ENCODE measurements around the gene PTPRD. TPM values are rescaled to one million over a fixed set of nuclear protein-coding genes. Genes with fewer than 3 reads are reported as not detected.
A peak's percentile ranks its signal among the peaks of the same experiment; 100 is the strongest.

The PTPRD gene
- total RNA-seq, 1 experiment from 2014 or later: 32.5 TPM

DNA sequence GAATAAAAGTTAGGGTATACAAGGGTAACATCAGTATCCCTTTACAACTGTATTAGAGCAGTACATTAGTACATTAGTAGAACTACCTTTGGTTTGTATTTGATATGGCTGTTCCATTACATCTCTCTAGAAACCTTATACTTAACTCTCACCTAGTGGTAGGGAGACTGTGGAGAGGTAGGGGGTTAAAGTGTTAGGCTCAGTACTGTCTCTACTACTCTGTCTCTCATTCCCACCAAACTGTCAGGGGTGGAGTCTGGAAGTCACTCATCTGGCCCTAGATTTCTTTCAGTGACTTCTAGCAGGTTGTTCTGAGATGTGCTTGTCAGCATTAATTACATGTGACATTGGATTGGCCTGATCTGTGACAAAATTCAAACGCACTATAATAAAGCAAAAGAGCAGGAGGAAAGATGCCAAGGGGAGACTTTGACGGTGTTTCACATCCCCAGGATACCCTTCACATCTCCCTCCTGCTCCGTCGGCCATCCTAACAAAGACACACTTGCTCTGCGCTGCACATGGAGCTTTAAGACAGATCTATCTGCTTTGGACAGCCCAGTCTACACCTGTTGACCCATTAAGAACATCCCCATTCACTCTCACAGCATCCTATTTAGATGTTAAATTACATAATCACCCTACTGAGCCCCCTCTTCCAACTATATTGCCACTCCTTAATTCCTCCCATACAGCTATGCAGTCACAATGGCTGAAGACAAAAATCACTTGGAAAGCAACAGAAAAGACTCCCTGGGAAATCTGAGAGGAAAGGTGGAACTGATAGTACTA is 1770.2 kb downstream of the PTPRD start:
- Histone ChIP-seq H4K8ac (replicated peaks; ENCODE audit: insufficient read length, low read depth, low read length) (no peak overlapping the region), H3K27me3 (ENCODE audit: insufficient read depth, low read length) (no peaks in the 10 kb centered on the region), H2BK120ac (ENCODE audit: low read depth, low read length, poor library complexity, severe bottlenecking) (no peak overlapping the region), H3K79me1 (ENCODE audit: insufficient read depth, low read depth, low read length, poor library complexity, severe bottlenecking) (no peaks in the 10 kb centered on the region), H2BK5ac (ENCODE audit: insufficient read length, low read length) (no peak overlapping the region), H2BK15ac (ENCODE audit: low read depth, low read length) (no peak overlapping the region), H3K18ac (ENCODE audit: insufficient read length, low read depth, low read length) (no peak overlapping the region), H3K4me2 (ENCODE audit: insufficient read depth, insufficient read length, low read length) (no peak overlapping the region), H2AK5ac (ENCODE audit: insufficient read length, low read length) (no peak overlapping the region), H4K91ac (ENCODE audit: insufficient read length, low read depth, low read length) (no peak overlapping the region), H4K5ac (ENCODE audit: insufficient read length, low read depth, low read length) (no peak overlapping the region), H3T11ph (ENCODE audit: low read length) (no peak overlapping the region), H2BK20ac (ENCODE audit: low read depth, low read length, poor library complexity, severe bottlenecking) (no peak overlapping the region), H3K9ac (ENCODE audit: extremely low read depth, insufficient read length, low read length) (no peak overlapping the region), H3K79me2 (ENCODE audit: insufficient read depth, low read length) (no peaks in the 10 kb centered on the region), H3K4ac (ENCODE audit: low read depth, low read length) (no peak overlapping the region), H3K56ac (ENCODE audit: insufficient read length, low read depth, low read length) (no peak overlapping the region), H3K9me3 (ENCODE audit: control insufficient read depth, low read depth, low read length) (no peaks in the 10 kb centered on the region), H3K14ac (ENCODE audit: insufficient read depth, low read length) (no peak overlapping the region), H2AFZ (ENCODE audit: low read length) (no peak overlapping the region), H4K20me1 (ENCODE audit: control insufficient read depth, insufficient read depth, insufficient read length) (no peaks in the 10 kb centered on the region), H3K23ac (ENCODE audit: insufficient read length, low read depth, low read length) (no peak overlapping the region), H3K27ac (ENCODE audit: insufficient read length, low read depth, low read length) (no peak overlapping the region), H3K23me2 (ENCODE audit: insufficient read length, low read depth, low read length, poor library complexity, severe bottlenecking) (no peaks in the 10 kb centered on the region), H3K4me1 (ENCODE audit: insufficient read depth, low read length) (peaks cover 4% of the 10 kb centered on the region; the same call in 1 of the 2 replicates), H2BK12ac (ENCODE audit: insufficient read length, low read depth, low read length) (no peak overlapping the region)
- Mint-ChIP-seq H3K27me3 (ENCODE audit: low read depth) (no peaks in the 10 kb centered on the region), H3K4me3 (peak overlapping the region in 1 of 2 experiments; percentile 9; a peak in 1 of 5 replicates), H3K36me3 (ENCODE audit: insufficient read depth in 1 of 3, low read depth in 3 of 3) (peaks cover 0 to 6% (median 2%) of the 10 kb centered on the region in 3 experiments; a peak in 3 of 7 replicates), H3K9me3 (no peaks in the 10 kb centered on the region), H3K27ac (peak overlapping the region in 2 of 3 experiments; percentile 44 to 81; a peak in 6 of 7 replicates), H3K4me1 (peaks cover 10 to 12% of the 10 kb centered on the region in 2 experiments)
- WGBS (ENCODE audit: extremely low coverage, insufficient read length, low lambda C conversion rate): no CpG with 5 or more reads among the region's 5 CpGs
- DNase-seq: no peak
- TF ChIP-seq, protein P1, sequence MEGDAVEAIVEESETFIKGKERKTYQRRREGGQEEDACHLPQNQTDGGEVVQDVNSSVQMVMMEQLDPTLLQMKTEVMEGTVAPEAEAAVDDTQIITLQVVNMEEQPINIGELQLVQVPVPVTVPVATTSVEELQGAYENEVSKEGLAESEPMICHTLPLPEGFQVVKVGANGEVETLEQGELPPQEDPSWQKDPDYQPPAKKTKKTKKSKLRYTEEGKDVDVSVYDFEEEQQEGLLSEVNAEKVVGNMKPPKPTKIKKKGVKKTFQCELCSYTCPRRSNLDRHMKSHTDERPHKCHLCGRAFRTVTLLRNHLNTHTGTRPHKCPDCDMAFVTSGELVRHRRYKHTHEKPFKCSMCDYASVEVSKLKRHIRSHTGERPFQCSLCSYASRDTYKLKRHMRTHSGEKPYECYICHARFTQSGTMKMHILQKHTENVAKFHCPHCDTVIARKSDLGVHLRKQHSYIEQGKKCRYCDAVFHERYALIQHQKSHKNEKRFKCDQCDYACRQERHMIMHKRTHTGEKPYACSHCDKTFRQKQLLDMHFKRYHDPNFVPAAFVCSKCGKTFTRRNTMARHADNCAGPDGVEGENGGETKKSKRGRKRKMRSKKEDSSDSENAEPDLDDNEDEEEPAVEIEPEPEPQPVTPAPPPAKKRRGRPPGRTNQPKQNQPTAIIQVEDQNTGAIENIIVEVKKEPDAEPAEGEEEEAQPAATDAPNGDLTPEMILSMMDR (conservative IDR thresholded peaks at IDR 0.05): no peak

Data from H9 (cell line).